HepG2 (cell line): ENCODE measurements around the gene ODAD4. TPM values are rescaled to one million over a fixed set of nuclear protein-coding genes. Genes with fewer than 3 reads are reported as not detected.
A peak's percentile ranks its signal among the peaks of the same experiment; 100 is the strongest.

ENCODE experiments used
- ATAC-seq: fragments of 200-7000 bp; cut with Tn5 transposase; 3 replicates; pipeline ENCODE4 v1.9.1; 2020; ENCODE audit warnings: mild to moderate bottlenecking, moderate library complexity
- BruUV-seq: library from RNA; stranded (reverse); fragments of 400-500 nt; replicated peaks from 2 replicates; lab custom pipeline; 2021; lab: Mats Ljungman, UMichigan
- CTCF ChIA-PET: fragments of 300-600 bp; formaldehyde crosslinking; extraction: SDS; loops from one replicate; lab custom pipeline; 2021; ENCODE audit warnings: low total read pairs, inconsistent platforms, low intra/inter-chr PET ratio; lab: Yijun Ruan, JAX
- POLR2A ChIA-PET: fragments of 350-600 bp; sonication (Branson Sonifier 250); formaldehyde crosslinking; loops from one replicate; lab custom pipeline; 2020; ENCODE audit warnings: antibody characterized with exemption, inconsistent platforms; lab: Yijun Ruan, JAX
- DNase-seq: peaks from one replicate; pipeline ENCODE4 v3.0.0-alpha.2; 2015; ENCODE audit warnings: low spot score
- FAIRE-seq: peaks from 3 replicates; lab custom pipeline; 2011; peaks lifted over from hg19 to GRCh38; lab: Jason Lieb, UNC
- H2AFZ ChIP-seq: one replicate; pipeline ENCODE4 v1.6.1; 2011; ENCODE audit warnings: low read length, inconsistent platforms
- H3K27ac ChIP-seq: fragments of 300-600 bp; 3 replicates; pipeline ENCODE4 v1.8.0; 2011; ENCODE audit warnings: mixed run types, mild to moderate bottlenecking, mixed read lengths, low read length, inconsistent platforms; ENCODE audit not compliant: insufficient read depth; ENCODE audit errors: extremely low read length
- H3K27me3 ChIP-seq, 2 experiments: fragments of 200-600 bp in 1 of 2; 2 replicates in 1 of 2; 3 replicates in 1 of 2; pipeline versions ENCODE4 v1.6.0 to v1.8.0; 2011; ENCODE audit warnings: low read length in 2 of 2, mild to moderate bottlenecking in 2 of 2, moderate library complexity in 2 of 2, inconsistent platforms in 1 of 2; ENCODE audit not compliant: insufficient read depth in 2 of 2, control insufficient read depth in 1 of 2
- H3K36me3 ChIP-seq, 2 experiments: fragments of 200-600 bp in 1 of 2; replicated peaks in 1 of 2; 2 replicates in 1 of 2; 3 replicates in 1 of 2; pipeline versions ENCODE4 v1.5.1 to v1.8.0; 2011; ENCODE audit warnings: low read length in 2 of 2, inconsistent platforms in 1 of 2; ENCODE audit not compliant: insufficient read depth in 2 of 2, control insufficient read depth in 1 of 2
- H3K4me1 ChIP-seq: 2 replicates; pipeline ENCODE4 v1.5.1; 2012; ENCODE audit warnings: low read length, inconsistent platforms; ENCODE audit not compliant: insufficient read depth
- H3K4me2 ChIP-seq: 2 replicates; pipeline ENCODE4 v1.6.0; 2011; ENCODE audit warnings: low read depth, low read length, inconsistent platforms
- H3K4me3 ChIP-seq, 3 experiments: fragments of 200-600 bp in 1 of 3; sonication (generic), shearing (Covaris generic) in 1 of 3; replicated peaks in 1 of 3; 2 replicates each; pipeline ENCODE4 v1.5.1; 2011 to 2016; ENCODE audit warnings: low read length in 3 of 3, inconsistent platforms in 2 of 3, low read depth in 2 of 3, mild to moderate bottlenecking in 2 of 3, control low read depth in 1 of 3, mixed read lengths in 1 of 3; ENCODE audit not compliant: insufficient read depth in 1 of 3
- H3K79me2 ChIP-seq: one replicate; pipeline ENCODE4 v1.6.1; 2011; ENCODE audit warnings: low read length, inconsistent platforms; ENCODE audit not compliant: insufficient read depth
- H3K9ac ChIP-seq: 2 replicates; pipeline ENCODE4 v1.6.0; 2011; ENCODE audit warnings: mild to moderate bottlenecking, low read depth, low read length, inconsistent platforms; ENCODE audit not compliant: insufficient read depth
- H3K9me3 ChIP-seq: 2 replicates; pipeline ENCODE4 v1.5.1; 2012; ENCODE audit warnings: mild to moderate bottlenecking, low read length
- H4K20me1 ChIP-seq: 2 replicates; pipeline ENCODE4 v1.6.0; 2011; ENCODE audit warnings: inconsistent platforms, mild to moderate bottlenecking, low read length, moderate library complexity; ENCODE audit not compliant: insufficient read depth
- ARID2 ChIP-seq: sonication (generic); formaldehyde crosslinking; IDR thresholded peaks from 2 replicates; pipeline ENCODE4 v1.8.1; 2022; ENCODE audit warnings: mild to moderate bottlenecking, missing genetic modification reagents, borderline replicate concordance
- ARNT2 ChIP-seq: sonication (generic); formaldehyde crosslinking; IDR thresholded peaks from 2 replicates; pipeline ENCODE4 v1.8.0; 2022; ENCODE audit warnings: mild to moderate bottlenecking, low read depth, missing genetic modification reagents, moderate library complexity
- GATAD1 ChIP-seq: IDR thresholded peaks from 2 replicates; pipeline ENCODE4 v1.6.1; 2016; ENCODE audit warnings: missing genetic modification reagents, missing compliant biosample characterization
- HDAC6 ChIP-seq: fragments of 200-600 bp; sonication (generic); IDR thresholded peaks from 2 replicates; pipeline ENCODE4 v1.7.0; 2017; ENCODE audit warnings: mild to moderate bottlenecking, antibody characterized with exemption, low read length, low read depth
- JUND ChIP-seq: sonication (generic); formaldehyde crosslinking; IDR thresholded peaks from 2 replicates; pipeline ENCODE4 v1.8.0; 2022; ENCODE audit warnings: mild to moderate bottlenecking, missing genetic modification reagents
- MAFF ChIP-seq: IDR thresholded peaks from 2 replicates; pipeline ENCODE4 v1.6.1; 2011; ENCODE audit warnings: low read depth, low read length, improper control_type of control experiment
- MAFK ChIP-seq, 2 experiments: IDR thresholded peaks in 1 of 2; conservative IDR thresholded peaks in 1 of 2; 2 replicates each; pipeline ENCODE4 v1.6.1; 2011; ENCODE audit warnings: improper control_type of control experiment in 2 of 2, low read length in 2 of 2
- MED8 ChIP-seq: sonication (generic); formaldehyde crosslinking; IDR thresholded peaks from 2 replicates; pipeline ENCODE4 v1.8.1; 2023; ENCODE audit warnings: mild to moderate bottlenecking, missing genetic modification reagents; ENCODE audit not compliant: insufficient replicate concordance
- PCBP2 ChIP-seq: fragments of 200-400 bp; formaldehyde crosslinking; optimal IDR thresholded peaks from 2 replicates; pipeline ENCODE3; 2018; ENCODE audit warnings: low read length, low read depth; ENCODE audit not compliant: poor library complexity, severe bottlenecking
- RBM22 ChIP-seq: fragments of 200-400 bp; formaldehyde crosslinking; optimal IDR thresholded peaks from 2 replicates; pipeline ENCODE3; 2017; ENCODE audit warnings: mild to moderate bottlenecking, low read length, moderate library complexity
- SRY ChIP-seq: sonication (generic); formaldehyde crosslinking; IDR thresholded peaks from 2 replicates; pipeline ENCODE4 v1.8.0; 2022; ENCODE audit warnings: mild to moderate bottlenecking, missing genetic modification reagents
- XRCC5 ChIP-seq: fragments of 200-400 bp; formaldehyde crosslinking; optimal IDR thresholded peaks from 2 replicates; pipeline ENCODE3; 2017; ENCODE audit warnings: mild to moderate bottlenecking, low read length
- ZNF234 ChIP-seq: sonication (generic); formaldehyde crosslinking; conservative IDR thresholded peaks from 2 replicates; pipeline ENCODE4 v1.5.1; 2020; ENCODE audit warnings: mild to moderate bottlenecking, missing genetic modification reagents
- ZNF3 ChIP-seq: IDR thresholded peaks from 2 replicates; pipeline ENCODE4 v1.7.0; 2017; ENCODE audit warnings: inconsistent platforms
- ZNF317 ChIP-seq: sonication (generic); formaldehyde crosslinking; IDR thresholded peaks from 2 replicates; pipeline ENCODE4 v1.5.0; 2020; ENCODE audit warnings: mild to moderate bottlenecking, missing genetic modification reagents
- ZNF530 ChIP-seq: sonication (generic); formaldehyde crosslinking; IDR thresholded peaks from 2 replicates; pipeline ENCODE4 v1.5.0; 2020; ENCODE audit warnings: low read depth, mild to moderate bottlenecking, missing genetic modification reagents
- ZNF639 ChIP-seq: conservative IDR thresholded peaks from 2 replicates; pipeline ENCODE4 v1.6.1; 2018; ENCODE audit warnings: missing genetic modification reagents
- ZNF713 ChIP-seq: sonication (generic); formaldehyde crosslinking; IDR thresholded peaks from 2 replicates; pipeline ENCODE4 v1.4.0; 2020; ENCODE audit warnings: mild to moderate bottlenecking, missing genetic modification reagents
- ZNF746 ChIP-seq: sonication (generic); formaldehyde crosslinking; IDR thresholded peaks from 2 replicates; pipeline ENCODE4 v1.8.0; 2022; ENCODE audit warnings: mild to moderate bottlenecking, missing genetic modification reagents
- WGBS: methylation state at CpG from one replicate; pipeline ENCODE4 v1.1.6; 2017; ENCODE audit warnings: low lambda C conversion rate; 5-methylcytosine and 5-hydroxymethylcytosine counted together
- in situ Hi-C: cut with HindIII; loops from 2 replicates; pipeline ENCODE4 v1.10.0; 2017; ENCODE audit warnings: low pct_unique_long_range_greater_than_20kb; ENCODE audit not compliant: extremely low pct_ligation_motif_present
- intact Hi-C: fragments of 100-400 bp; cut with micrococcal nuclease; formaldehyde crosslinking; loops from one replicate; pipeline ENCODE4 v1.10.0; 2022; ENCODE audit not compliant: unreplicated experiment
- polyA plus RNA-seq, 8 experiments: library from polyadenylated mRNA; depleted of rRNA in 3 of 8; stranded (reverse) in 7 of 8; unstranded in 1 of 8; fragments of >200 nt; fragmentation: Illumina TruSeq in 4 of 8; extraction: Trizol in 4 of 8; gene quantifications; 2 replicates each; pipeline versions ENCODE4 v1.2.1 to v1.2.3, GENCODE V29; 2011 to 2016; ENCODE audit warnings: low read depth in 4 of 8, missing spikeins in 1 of 8, mixed read lengths in 1 of 8; ENCODE audit not compliant: insufficient read depth in 1 of 8
- total RNA-seq, 5 experiments: library from RNA; depleted of rRNA; stranded (reverse); fragments of >200 nt; fragmentation: Illumina TruSeq; extraction: Trizol; gene quantifications; 2 replicates each; pipeline ENCODE4 v1.2.3, GENCODE V29; 2016; ENCODE audit warnings: low read depth in 1 of 5

Gene ODAD4
- total and polyA plus RNA-seq, 2 of the 13 experiments (the other 11 are each of a cell fraction or from before 2014, with no cell fraction given): 0.48 to 0.53 TPM

- no peaks in the 10 kb centered on the region for H3K27me3 ChIP-seq
- H3K27ac ChIP-seq: peak overlapping the region; percentile 77
- peaks cover 42% of the 10 kb centered on the region for H3K4me1 ChIP-seq
- H4K20me1 ChIP-seq: peaks cover 9% of the 10 kb centered on the region
- H2AFZ ChIP-seq: no peak overlapping the region
- H3K9ac ChIP-seq: no peak overlapping the region
- FAIRE-seq: no peak
- 98% methylated on average over 2 of the region's 2 CpGs for WGBS
- ATAC-seq: no peak
- ChIA-PET POLR2A (interaction anchor here (2.2 to 9.0 kb wide), 2 partner anchors 11 to 16 kb away, joined by 27 to 183 read pairs; partner anchors contain the start of genes DNAJC7 and NKIRAS2), CTCF (no interaction called here)
- no TSS peak for BruUV-seq
- no peak for DNase-seq
- peaks cover 61% of the 10 kb centered on the region for H3K79me2 ChIP-seq
- no peak overlapping the region for H3K4me3 ChIP-seq
- intact Hi-C loops: loop anchor here (2.0 kb wide), 1 partner anchor 15 kb away; the partner anchor contains the start of gene DNAJC7
- peaks cover 27 to 50% of the 10 kb centered on the region in 2 experiments for H3K36me3 ChIP-seq
- no peak overlapping the region for H3K4me2 ChIP-seq
- in situ Hi-C loops: no loop called here
- TF ChIP-seq HDAC6 (no peak), MAFF (peak; percentile 82), MAFK (conservative IDR thresholded peaks at IDR 0.05 in 1 of 2, IDR thresholded peaks at IDR 0.05 in 1 of 2; ENCODE audit: low read length in 2 of 2) (peak; percentile 88 to 91)
- H3K9me3 ChIP-seq: no peaks in the 10 kb centered on the region
These were observed 71.3 kb downstream of the ODAD4 start for GRCh38 chr17:42001729-42002128.

- CTCF ChIA-PET: no interaction called here
- intact Hi-C loops (loop anchor here (2.0 kb wide), 1 partner anchor 15 kb away; the partner anchor contains the start of gene DNAJC7), in situ Hi-C loops (no loop called here)
- Histone ChIP-seq H3K9ac (no peak overlapping the region; the same call in 1 of the 2 replicates), H3K4me3 (peak overlapping the region in 1 of 3 experiments; percentile 35; a peak in 1 of 6 replicates), H3K36me3 (peaks cover 22 to 45% of the 10 kb centered on the region in 2 experiments), H3K9me3 (no peaks in the 10 kb centered on the region), H3K4me1 (peaks cover 42% of the 10 kb centered on the region), H3K27ac (peak overlapping the region; percentile 77), H3K79me2 (peaks cover 66% of the 10 kb centered on the region), H2AFZ (no peak overlapping the region), H3K27me3 (no peaks in the 10 kb centered on the region), H3K4me2 (peak overlapping the region; percentile 67), H4K20me1 (peaks cover 12% of the 10 kb centered on the region)
- DNase-seq (no peak), FAIRE-seq (no peak), ATAC-seq (peak; percentile 35)
- WGBS: 92% methylated on average over 7 of the region's 7 CpGs
- POLR2A ChIA-PET: interaction anchor here (0.6 to 9.0 kb wide), 19 partner anchors 10 to 314 kb away, joined by 3 to 183 read pairs (median 5); partner anchors contain the start of genes CNP, DNAJC7, EIF1 and NKIRAS2
- BruUV-seq: no TSS peak
- TF ChIP-seq PCBP2 (no peak), ZNF530 (CRISPR knock-in tag) (no peak), SRY (no peak), XRCC5 (no peak), ARNT2 (CRISPR knock-in tag) (no peak), ZNF3 (CRISPR knock-in tag) (no peak), RBM22 (peak; percentile 53), ZNF234 (no peak), ZNF639 (CRISPR knock-in tag) (no peak), ZNF317 (CRISPR knock-in tag) (no peak), MED8 (CRISPR knock-in tag) (no peak), ARID2 (CRISPR knock-in tag) (no peak), ZNF746 (no peak), JUND (CRISPR knock-in tag) (no peak), ZNF713 (no peak), GATAD1 (CRISPR knock-in tag) (no peak)
These were observed 71.9 kb downstream of the ODAD4 start for GRCh38 chr17:42002175-42002791.
